Muscle layer of colon (tissue), 2 donors: Measurements from ENCODE around the gene STEAP2.

Source experiments
- H3K27ac ChIP-seq: one replicate; pipeline ENCODE4 v1.7.0; 2013; ENCODE audit warnings: low read depth, mild to moderate bottlenecking, low read length, moderate library complexity
- H3K27me3 ChIP-seq, 2 donors: one replicate each; pipeline ENCODE4 v1.7.0; 2013; ENCODE audit warnings: low read length in 2 of 2, mild to moderate bottlenecking in 2 of 2; ENCODE audit not compliant: insufficient read depth in 2 of 2, control insufficient read depth in 1 of 2
- H3K36me3 ChIP-seq: one replicate; pipeline ENCODE4 v1.7.0; 2013; ENCODE audit warnings: mild to moderate bottlenecking, low read length; ENCODE audit not compliant: insufficient read depth
- H3K4me1 ChIP-seq: one replicate; pipeline ENCODE4 v1.7.0; 2013; ENCODE audit warnings: mild to moderate bottlenecking, low read length; ENCODE audit not compliant: insufficient read depth
- H3K4me3 ChIP-seq, 2 donors: one replicate each; pipeline ENCODE4 v1.7.0; 2013; ENCODE audit warnings: low read length in 2 of 2, low read depth in 1 of 2, mild to moderate bottlenecking in 1 of 2, moderate library complexity in 1 of 2
- H3K9ac ChIP-seq: one replicate; pipeline ENCODE4 v1.7.0; 2013; ENCODE audit warnings: low read length
- H3K9me3 ChIP-seq: one replicate; pipeline ENCODE4 v1.7.0; 2013; ENCODE audit warnings: mild to moderate bottlenecking, low read length
- donor health status: abdominal sarcoma.
- donor health status: Adenocarcinoma of cecum.

STEAP2 gene

DNA sequence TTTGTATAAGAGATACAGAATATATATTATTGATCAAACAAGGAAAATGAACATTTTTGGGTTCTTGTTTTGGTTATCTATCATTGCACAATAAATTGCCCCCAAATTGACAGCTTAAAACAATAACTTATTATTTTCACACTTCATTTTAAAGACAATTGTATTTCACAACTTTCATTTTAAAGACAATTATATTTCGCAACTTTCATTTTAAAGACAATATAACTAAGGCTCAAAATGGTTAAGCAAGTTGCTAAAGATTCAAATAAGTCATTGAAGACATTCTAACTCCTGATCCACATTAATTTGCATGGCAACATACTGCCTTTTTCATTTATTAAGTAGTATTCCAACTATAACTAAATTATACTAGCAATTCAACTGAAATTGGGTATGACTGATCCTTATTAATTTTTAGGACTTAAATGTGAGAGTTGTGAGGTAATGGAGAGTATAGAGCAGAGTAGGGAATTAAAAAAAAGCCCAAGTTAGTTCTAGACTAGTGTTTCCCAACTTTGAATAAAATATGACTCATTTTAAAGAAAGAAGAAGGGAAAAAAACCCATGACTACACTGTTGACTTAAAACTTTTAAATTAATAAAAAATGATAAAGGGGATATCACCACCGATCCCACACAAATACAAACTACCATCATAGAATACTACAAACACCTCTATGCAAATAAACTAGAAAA is 9.9 kb upstream of the STEAP2 start:
- no peak overlapping the region for H3K27ac ChIP-seq
- no peak overlapping the region for H3K4me3 ChIP-seq
- H3K9me3 ChIP-seq = no peaks in the 10 kb centered on the region
- no peaks in the 10 kb centered on the region for H3K4me1 ChIP-seq
- no peak overlapping the region for H3K9ac ChIP-seq
- H3K36me3 ChIP-seq = no peaks in the 10 kb centered on the region
- no peaks in the 10 kb centered on the region for H3K27me3 ChIP-seq

DNA sequence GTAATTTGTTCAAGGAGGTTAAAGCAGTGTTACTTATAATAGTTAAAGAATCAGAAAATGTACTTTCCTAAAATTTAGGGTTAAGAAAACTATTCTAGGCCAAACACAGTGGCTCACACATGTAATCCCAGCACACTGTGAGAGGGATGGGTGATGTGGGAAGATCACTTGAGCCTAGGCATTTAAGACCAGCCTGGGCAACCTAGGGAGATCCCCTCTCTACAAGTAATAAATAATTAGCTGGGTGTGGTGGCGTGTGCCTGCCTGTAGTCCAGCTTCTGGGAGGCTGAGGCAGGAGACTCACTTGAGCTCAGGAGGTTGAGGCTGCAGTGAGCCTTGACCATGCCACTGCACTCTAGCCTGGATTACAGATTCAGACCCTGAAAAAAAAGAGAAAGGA is 3.6 kb upstream of the STEAP2 start:
- no peak overlapping the region for H3K9ac ChIP-seq

DNA sequence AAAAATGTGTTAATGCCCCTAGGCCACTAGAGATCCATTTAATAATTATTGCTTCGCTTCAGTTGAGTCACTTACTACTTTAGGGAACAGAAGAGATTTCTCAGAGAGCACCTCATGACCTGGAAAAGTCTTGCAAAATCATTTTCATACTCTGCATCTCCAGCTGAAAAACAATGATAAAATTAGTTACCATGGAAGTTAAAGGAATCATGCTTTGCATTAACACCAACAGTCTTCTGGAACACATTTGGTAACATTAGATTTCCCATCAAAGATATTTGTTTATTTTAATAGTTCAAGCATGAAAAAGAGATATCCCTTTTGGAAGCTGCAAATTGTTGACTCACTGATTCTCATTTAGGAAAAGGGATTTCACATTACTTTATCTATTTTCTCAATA is 1.8 kb upstream of the STEAP2 start:
- Histone ChIP-seq H3K36me3 (no peaks in the 10 kb centered on the region), H3K4me3 (no peak overlapping the region), H3K9me3 (no peaks in the 10 kb centered on the region), H3K27me3 (no peaks in the 10 kb centered on the region), H3K27ac (no peak overlapping the region), H3K4me1 (peaks cover 7% of the 10 kb centered on the region), H3K9ac (no peak overlapping the region)

More for the DNA sequence above, 3.6 kb upstream of the STEAP2 start:
- Histone ChIP-seq H3K4me3 (no peak overlapping the region), H3K4me1 (peaks cover 7% of the 10 kb centered on the region), H3K36me3 (no peaks in the 10 kb centered on the region), H3K9me3 (no peaks in the 10 kb centered on the region), H3K27ac (no peak overlapping the region), H3K27me3 (no peaks in the 10 kb centered on the region)

DNA sequence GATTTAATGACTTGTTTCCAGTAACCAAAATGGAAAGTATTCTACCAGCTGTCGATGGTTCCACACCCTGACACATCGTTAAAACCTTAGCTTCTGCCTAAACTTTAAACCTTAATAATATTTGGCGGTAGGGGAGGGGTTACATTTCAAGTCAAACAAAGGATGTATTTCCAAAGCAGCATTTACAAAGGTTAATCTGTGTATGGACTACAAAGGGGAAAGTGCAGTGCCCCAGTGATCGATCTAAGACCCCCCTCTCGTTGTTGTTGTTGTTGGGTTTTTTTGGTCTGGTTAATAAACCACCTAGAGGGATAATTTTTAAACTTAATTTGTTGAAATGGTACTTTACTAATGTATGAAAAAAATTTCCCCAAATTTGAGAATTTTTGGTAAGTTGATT is 1.1 kb upstream of the STEAP2 start:
- Histone ChIP-seq H3K9me3 (no peaks in the 10 kb centered on the region), H3K36me3 (no peaks in the 10 kb centered on the region), H3K4me1 (peaks cover 7% of the 10 kb centered on the region), H3K27me3 (no peaks in the 10 kb centered on the region), H3K9ac (no peak overlapping the region), H3K27ac (no peak overlapping the region), H3K4me3 (peak overlapping the region in 1 of 2 donors; percentile 88)

DNA sequence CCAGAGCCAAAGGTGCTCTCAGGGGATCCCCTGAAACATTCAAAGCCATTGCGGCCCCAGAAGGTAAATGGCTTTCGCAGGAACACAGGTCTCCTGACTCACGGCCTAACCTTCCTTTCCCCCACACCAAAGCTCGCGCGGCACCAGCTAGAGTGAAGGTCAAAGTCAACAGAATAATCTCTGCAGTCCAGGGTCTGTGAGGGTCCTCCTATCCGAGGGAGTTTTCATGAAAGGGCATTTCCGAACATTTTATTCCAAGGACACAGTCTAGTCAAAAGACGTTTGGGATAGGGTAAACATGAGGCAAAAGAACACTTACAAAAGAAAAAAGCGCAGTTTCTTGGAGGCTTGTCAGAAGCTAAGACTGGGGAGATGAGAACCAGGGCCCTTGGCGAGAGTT is 559 bp upstream of the STEAP2 start:
- Histone ChIP-seq H3K9ac (peak overlapping the region; percentile 80), H3K4me1 (peaks cover 7% of the 10 kb centered on the region), H3K27ac (peak overlapping the region; percentile 74), H3K36me3 (no peaks in the 10 kb centered on the region), H3K27me3 (no peaks in the 10 kb centered on the region), H3K9me3 (no peaks in the 10 kb centered on the region), H3K4me3 (peak overlapping the region; percentile 63 to 88)

DNA sequence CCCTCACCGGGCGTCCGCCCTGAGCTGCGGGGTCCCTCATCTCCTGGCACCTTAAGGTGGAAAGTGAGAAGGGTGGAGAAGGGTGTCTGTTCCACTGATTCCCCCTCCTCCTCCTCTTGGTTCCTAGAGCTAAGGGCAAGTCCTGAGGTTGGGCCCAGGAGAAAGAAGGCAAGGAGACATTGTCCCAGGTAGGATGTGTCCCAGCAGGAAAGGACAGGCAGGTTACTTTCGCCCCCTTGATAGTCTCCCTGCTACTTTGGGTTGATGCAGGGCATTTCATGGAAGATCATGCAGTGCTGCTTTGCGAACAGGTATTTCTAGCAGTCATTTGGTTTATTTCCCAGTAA is 582 bp downstream of the STEAP2 start:
- peak overlapping the region; percentile 87 for H3K9ac ChIP-seq

DNA sequence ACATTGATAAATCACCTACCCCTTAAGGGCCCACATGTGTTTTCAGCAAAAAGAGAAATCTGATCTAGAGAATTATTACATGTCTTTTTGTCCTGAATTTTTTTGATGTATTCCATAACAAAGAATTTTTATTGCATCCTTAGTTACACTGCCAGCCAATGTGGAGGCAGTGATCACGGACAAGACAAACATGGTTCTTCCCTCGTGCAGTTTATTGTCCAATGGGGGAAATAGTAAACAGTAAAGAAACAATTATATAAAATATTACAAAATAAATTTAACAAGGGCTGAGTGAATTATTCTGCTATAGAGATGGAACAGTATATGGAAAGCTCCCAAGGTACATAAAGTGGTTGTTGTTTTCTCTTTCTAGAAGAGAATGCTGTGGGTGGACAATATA is 2.0 kb downstream of the STEAP2 start:
- Histone ChIP-seq H3K9me3 (no peaks in the 10 kb centered on the region), H3K4me3 (peak overlapping the region in 1 of 2 donors; percentile 16)

More for the DNA sequence above, 582 bp downstream of the STEAP2 start:
- H3K27me3 ChIP-seq = no peaks in the 10 kb centered on the region
- peak overlapping the region; percentile 63 to 88 for H3K4me3 ChIP-seq
- H3K9me3 ChIP-seq = no peaks in the 10 kb centered on the region
- H3K27ac ChIP-seq = peak overlapping the region; percentile 79
- H3K4me1 ChIP-seq = peaks cover 7% of the 10 kb centered on the region
- no peaks in the 10 kb centered on the region for H3K36me3 ChIP-seq

DNA sequence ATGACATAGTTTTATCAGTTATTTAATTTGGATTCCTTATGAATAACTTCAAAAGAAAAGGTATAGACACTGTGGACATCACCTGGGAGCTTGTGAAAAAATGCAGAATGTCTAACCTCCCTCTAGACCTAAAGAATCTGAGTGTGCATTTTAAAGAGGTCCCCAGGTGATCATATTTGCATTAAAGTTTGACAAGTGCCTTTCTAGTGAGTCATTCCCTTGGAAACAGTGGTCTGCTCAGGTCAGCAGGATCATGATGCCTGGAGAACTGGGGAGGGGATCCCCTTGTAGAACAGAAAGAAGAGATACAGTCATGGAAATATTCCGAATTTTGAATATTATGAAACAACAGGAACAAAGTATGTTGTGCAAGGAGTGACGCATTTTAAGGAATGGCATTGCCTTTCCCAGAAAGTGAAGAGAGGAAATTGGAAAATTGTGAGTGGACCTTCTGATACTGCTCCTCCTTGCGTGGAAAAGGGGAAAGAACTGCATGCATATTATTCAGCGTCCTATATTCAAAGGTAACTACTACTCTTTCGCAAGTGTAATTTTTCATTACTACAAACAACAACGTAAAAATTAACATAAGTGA is 4.6 kb downstream of the STEAP2 start:
- Histone ChIP-seq H3K27me3 (no peaks in the 10 kb centered on the region), H3K9ac (no peak overlapping the region), H3K4me3 (no peak overlapping the region), H3K36me3 (no peaks in the 10 kb centered on the region), H3K4me1 (no peaks in the 10 kb centered on the region), H3K9me3 (no peaks in the 10 kb centered on the region), H3K27ac (no peak overlapping the region)

More for the DNA sequence above, 2.0 kb downstream of the STEAP2 start:
- H3K27me3 ChIP-seq = no peaks in the 10 kb centered on the region
- no peaks in the 10 kb centered on the region for H3K36me3 ChIP-seq
- peak overlapping the region; percentile 43 for H3K9ac ChIP-seq
- no peak overlapping the region for H3K27ac ChIP-seq
- H3K4me1 ChIP-seq = peaks cover 7% of the 10 kb centered on the region

DNA sequence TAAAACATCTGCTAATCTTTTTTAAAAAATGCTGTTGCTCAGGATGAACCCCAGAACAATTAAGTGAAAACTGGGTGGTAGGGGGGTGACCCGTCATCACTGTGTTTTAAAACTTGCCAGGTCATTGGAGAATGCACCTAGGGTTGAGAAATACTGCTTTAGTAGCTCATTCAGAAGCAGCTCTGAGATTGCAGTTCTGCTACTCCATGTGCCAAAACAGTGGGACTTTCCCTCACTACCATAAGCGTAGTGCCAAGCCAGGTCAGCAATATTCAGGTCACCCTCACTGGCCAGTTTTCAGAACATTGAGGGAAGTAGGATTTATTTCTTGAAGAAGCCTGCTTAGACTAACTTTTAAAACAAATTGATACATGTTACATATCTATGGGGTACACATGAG is 5.2 kb downstream of the STEAP2 start:
- Histone ChIP-seq H3K27ac (no peak overlapping the region), H3K4me3 (no peak overlapping the region)

DNA sequence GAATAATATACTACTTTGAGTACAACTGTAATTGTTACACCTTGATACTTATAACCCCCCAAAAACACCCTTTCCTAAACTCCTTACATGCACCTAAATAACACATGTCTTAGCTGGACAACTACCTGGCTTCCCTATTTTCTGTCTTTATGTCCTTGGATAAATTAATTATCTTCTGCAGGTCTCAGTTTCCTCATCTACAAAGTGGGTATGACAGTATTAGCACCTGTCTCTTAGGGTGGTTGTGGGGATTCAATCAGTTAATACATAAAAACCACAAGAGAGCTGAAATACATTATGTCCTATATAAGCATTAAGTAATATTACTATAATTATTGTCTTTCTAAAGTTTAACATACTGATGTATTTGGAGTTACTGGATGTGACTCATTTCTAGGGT is 10.8 kb downstream of the STEAP2 start:
- Histone ChIP-seq H3K36me3 (no peaks in the 10 kb centered on the region), H3K9ac (no peak overlapping the region), H3K9me3 (no peaks in the 10 kb centered on the region), H3K4me3 (no peak overlapping the region), H3K27me3 (no peaks in the 10 kb centered on the region), H3K4me1 (no peaks in the 10 kb centered on the region), H3K27ac (no peak overlapping the region)

More for the DNA sequence above, 5.2 kb downstream of the STEAP2 start:
- Histone ChIP-seq H3K27me3 (no peaks in the 10 kb centered on the region), H3K9ac (no peak overlapping the region), H3K4me1 (no peaks in the 10 kb centered on the region), H3K36me3 (no peaks in the 10 kb centered on the region), H3K9me3 (no peaks in the 10 kb centered on the region)

DNA sequence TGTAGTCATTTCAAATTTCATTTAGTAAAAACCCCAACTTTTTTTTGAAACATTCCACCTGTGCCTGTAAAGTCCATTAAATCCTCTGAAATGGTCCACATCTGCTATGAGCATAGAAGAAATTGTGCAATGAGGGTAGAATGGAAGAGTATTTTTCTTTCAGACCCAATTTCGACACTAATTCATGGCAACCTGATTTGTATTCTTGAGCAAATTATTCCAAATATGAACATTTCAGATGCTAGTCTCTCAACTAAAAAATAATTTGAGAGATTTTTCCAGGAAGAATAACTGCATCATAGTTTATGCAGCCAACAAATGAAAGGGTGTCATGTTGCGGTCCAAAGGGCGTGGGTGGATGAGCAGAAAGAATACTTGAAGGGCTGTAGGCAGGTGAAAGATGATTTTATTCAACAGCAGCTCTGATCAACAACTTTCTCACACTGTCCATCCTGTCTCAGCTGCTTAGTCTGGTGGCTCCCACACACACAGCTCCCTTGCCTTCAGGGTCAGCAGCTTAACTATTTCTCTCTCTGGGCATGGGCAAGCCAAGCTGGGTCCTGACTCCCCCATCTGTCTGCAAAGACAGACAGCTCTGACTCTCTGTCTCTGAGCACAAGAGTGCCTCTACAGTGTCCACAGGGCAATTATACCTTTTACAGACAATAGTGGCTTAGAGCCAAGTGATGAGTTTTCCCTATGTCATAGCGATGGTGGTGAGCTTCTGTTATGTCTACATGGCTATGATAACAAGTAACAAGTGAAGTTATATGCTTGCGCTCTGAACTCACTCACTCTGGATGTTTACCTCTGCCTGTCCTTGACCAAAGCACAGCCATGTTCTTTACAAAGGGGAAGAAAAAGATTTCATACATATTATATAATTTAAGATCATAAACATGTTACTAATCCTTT is 11.5 kb downstream of the STEAP2 start:
- H3K36me3 ChIP-seq = no peaks in the 10 kb centered on the region
- H3K4me3 ChIP-seq = no peak overlapping the region
- H3K27me3 ChIP-seq = no peaks in the 10 kb centered on the region
- H3K4me1 ChIP-seq = no peaks in the 10 kb centered on the region
- H3K27ac ChIP-seq = no peak overlapping the region
- H3K9me3 ChIP-seq = no peaks in the 10 kb centered on the region
- no peak overlapping the region for H3K9ac ChIP-seq
